ENCODE data around the gene LYG2.
"Not testable (repeated sequence)": the region's sequence is repeated elsewhere in the genome, so short reads cannot be mapped to it uniquely, and the experiment has no call there.

Gene LYG2

DNA sequence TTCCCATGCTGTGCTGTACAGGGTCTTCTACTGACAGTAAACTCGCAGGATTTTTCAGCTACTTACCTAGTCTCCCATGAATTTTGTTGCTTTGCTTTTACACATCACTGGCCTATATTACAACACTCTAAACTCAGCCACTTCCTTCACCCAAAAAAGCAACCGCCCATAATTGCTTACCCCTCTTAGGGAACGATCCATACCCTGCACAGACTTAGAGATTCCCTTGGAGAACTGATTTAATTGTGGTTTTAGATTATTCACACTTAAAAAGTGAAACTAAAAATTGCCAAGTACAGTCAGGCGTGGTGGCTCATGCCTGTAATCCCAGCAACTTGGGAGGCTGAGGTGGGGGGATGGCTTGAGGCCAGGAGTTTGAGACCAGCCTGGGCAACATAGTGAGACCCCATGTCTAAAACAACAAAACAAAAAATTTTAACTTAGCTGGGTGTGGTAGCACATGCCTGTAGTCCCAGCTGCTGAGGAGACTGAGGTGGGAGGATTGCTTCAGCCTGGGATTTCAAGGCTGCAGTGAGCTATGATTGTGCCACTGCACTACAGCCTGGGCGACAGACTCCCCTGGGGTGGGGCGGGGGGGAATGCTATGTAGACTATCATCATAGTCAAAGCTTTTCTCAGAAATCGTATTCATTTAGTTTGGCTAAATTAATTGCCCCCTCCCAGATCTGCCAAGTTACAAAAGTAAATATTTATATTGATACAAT lies 55.2 kb downstream of the LYG2 start:
- no peak for DNase-seq

- DNase-seq, result no peak
Observed at GRCh38 chr2:99198103-99198841, 57.2 kb downstream of the LYG2 start.

DNA sequence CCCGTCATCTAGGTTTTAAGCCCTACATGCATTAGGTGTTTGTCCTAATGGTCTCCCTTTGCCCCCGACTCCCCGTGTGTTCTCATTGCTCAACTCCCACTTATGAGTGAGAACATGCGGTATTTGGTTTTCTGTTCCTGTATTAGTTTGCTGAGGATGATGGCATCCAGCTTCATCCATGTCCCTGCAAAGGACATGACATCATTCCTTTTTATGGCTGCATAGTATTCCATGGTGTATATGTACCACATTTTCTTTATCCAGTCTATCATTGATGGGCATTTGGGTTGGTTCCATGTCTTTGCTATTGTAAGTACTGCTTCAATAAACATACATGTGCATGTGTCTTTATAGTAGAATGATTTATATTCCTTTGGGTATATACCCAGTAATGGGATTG lies 63.1 kb downstream of the LYG2 start:
- DNase-seq, result not testable (repeated sequence)
